HepG2 (cell line): ENCODE data around the gene SNRNP48. TPM values are rescaled to one million over a fixed set of nuclear protein-coding genes. Genes with fewer than 3 reads are reported as not detected.

Experiments
- ARNT2 ChIP-seq: sonication (generic); formaldehyde crosslinking; IDR thresholded peaks from 2 replicates; pipeline ENCODE4 v1.8.0; 2022; ENCODE audit warnings: mild to moderate bottlenecking, low read depth, missing genetic modification reagents, moderate library complexity
- CENPT ChIP-seq: sonication (generic); formaldehyde crosslinking; IDR thresholded peaks from 2 replicates; pipeline ENCODE4 v1.8.0; 2022; ENCODE audit warnings: low read depth, mild to moderate bottlenecking, moderate library complexity, missing genetic modification reagents
- CREM ChIP-seq, 2 experiments: sonication (generic) in 1 of 2; formaldehyde crosslinking in 1 of 2; IDR thresholded peaks; 2 replicates each; pipeline versions ENCODE4 v1.4.0 to v1.6.1; 2016 to 2020; ENCODE audit warnings: antibody characterized with exemption in 1 of 2, mild to moderate bottlenecking in 1 of 2, missing genetic modification reagents in 1 of 2
- ELK4 ChIP-seq: sonication (generic); formaldehyde crosslinking; IDR thresholded peaks from 2 replicates; pipeline ENCODE4 v1.9.0; 2021; ENCODE audit warnings: missing genetic modification reagents, borderline replicate concordance
- GLI4 ChIP-seq: sonication (generic); formaldehyde crosslinking; IDR thresholded peaks from 2 replicates; pipeline ENCODE4 v1.5.1; 2020; ENCODE audit warnings: missing genetic modification reagents, mild to moderate bottlenecking, moderate library complexity, borderline replicate concordance
- KDM1A ChIP-seq: IDR thresholded peaks from 2 replicates; pipeline ENCODE4 v1.6.1; 2016; ENCODE audit warnings: missing compliant biosample characterization
- MTF2 ChIP-seq: sonication (generic); formaldehyde crosslinking; IDR thresholded peaks from 2 replicates; pipeline ENCODE4 v1.5.0; 2020; ENCODE audit warnings: missing genetic modification reagents, borderline replicate concordance
- RBFOX2 ChIP-seq: fragments of 200-400 bp; formaldehyde crosslinking; IDR thresholded peaks from 2 replicates; pipeline ENCODE4 v1.6.1; 2017; ENCODE audit warnings: low read depth, mild to moderate bottlenecking, low read length
- SKIL ChIP-seq: sonication (generic); formaldehyde crosslinking; IDR thresholded peaks from 2 replicates; pipeline ENCODE4 v1.8.0; 2022; ENCODE audit warnings: missing genetic modification reagents, mild to moderate bottlenecking, moderate library complexity, borderline replicate concordance
- ZC3H13 ChIP-seq: sonication (generic); formaldehyde crosslinking; IDR thresholded peaks from 2 replicates; pipeline ENCODE4 v1.8.1; 2023; ENCODE audit warnings: mild to moderate bottlenecking, missing genetic modification reagents, moderate library complexity
- ZNF18 ChIP-seq: sonication (generic); formaldehyde crosslinking; IDR thresholded peaks from 2 replicates; pipeline ENCODE4 v1.8.0; 2022; ENCODE audit warnings: mild to moderate bottlenecking, missing genetic modification reagents; ENCODE audit not compliant: insufficient replicate concordance
- ZNF660 ChIP-seq: sonication (generic); formaldehyde crosslinking; IDR thresholded peaks from 2 replicates; pipeline ENCODE4 v1.5.1; 2020; ENCODE audit warnings: mild to moderate bottlenecking, low read depth, missing genetic modification reagents, borderline replicate concordance
- ZNF781 ChIP-seq: sonication (generic); formaldehyde crosslinking; IDR thresholded peaks from 2 replicates; pipeline ENCODE4 v1.5.1; 2020; ENCODE audit warnings: borderline replicate concordance, mild to moderate bottlenecking, missing genetic modification reagents; ENCODE audit errors: not compliant biosample characterization
- polyA plus RNA-seq, 8 experiments: library from polyadenylated mRNA; depleted of rRNA in 3 of 8; stranded (reverse) in 7 of 8; unstranded in 1 of 8; fragments of >200 nt; fragmentation: Illumina TruSeq in 4 of 8; extraction: Trizol in 4 of 8; gene quantifications; 2 replicates each; pipeline versions ENCODE4 v1.2.1 to v1.2.3, GENCODE V29; 2011 to 2016; ENCODE audit warnings: low read depth in 4 of 8, missing spikeins in 1 of 8, mixed read lengths in 1 of 8; ENCODE audit not compliant: insufficient read depth in 1 of 8
- total RNA-seq, 5 experiments: library from RNA; depleted of rRNA; stranded (reverse); fragments of >200 nt; fragmentation: Illumina TruSeq; extraction: Trizol; gene quantifications; 2 replicates each; pipeline ENCODE4 v1.2.3, GENCODE V29; 2016; ENCODE audit warnings: low read depth in 1 of 5
- TF ChIP-seq, protein P1 (sequence below): sonication (generic); formaldehyde crosslinking; IDR thresholded peaks from 2 replicates; pipeline ENCODE4 v1.4.0; 2020; ENCODE audit warnings: mild to moderate bottlenecking, missing genetic modification reagents
- TF ChIP-seq, protein P2 (sequence below): sonication (generic); formaldehyde crosslinking; IDR thresholded peaks from 2 replicates; pipeline ENCODE4 v1.8.1; 2023; ENCODE audit warnings: missing genetic modification reagents, mild to moderate bottlenecking, borderline replicate concordance
- TF ChIP-seq, protein P3 (sequence below): sonication (generic); formaldehyde crosslinking; IDR thresholded peaks from 2 replicates; pipeline ENCODE4 v1.5.1; 2020; ENCODE audit warnings: missing genetic modification reagents, mild to moderate bottlenecking, borderline replicate concordance
- TF ChIP-seq, protein P4 (sequence below): sonication (generic); formaldehyde crosslinking; IDR thresholded peaks from 2 replicates; pipeline ENCODE4 v1.4.0; 2020; ENCODE audit warnings: missing genetic modification reagents, borderline replicate concordance

SNRNP48 gene
- total and polyA plus RNA-seq, 2 of the 13 experiments (the other 11 are each of a cell fraction or from before 2014, with no cell fraction given), result 17.5 to 47.5 TPM

- TF ChIP-seq, protein P1, sequence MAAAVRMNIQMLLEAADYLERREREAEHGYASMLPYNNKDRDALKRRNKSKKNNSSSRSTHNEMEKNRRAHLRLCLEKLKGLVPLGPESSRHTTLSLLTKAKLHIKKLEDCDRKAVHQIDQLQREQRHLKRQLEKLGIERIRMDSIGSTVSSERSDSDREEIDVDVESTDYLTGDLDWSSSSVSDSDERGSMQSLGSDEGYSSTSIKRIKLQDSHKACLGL (CRISPR knock-in tag), result no peak
- TF ChIP-seq CREM (IDR thresholded peaks at IDR 0.05), result peak; percentile 76
- TF ChIP-seq CREM (CRISPR knock-in tag; IDR thresholded peaks at IDR 0.05), result no peak
- TF ChIP-seq, protein P2, sequence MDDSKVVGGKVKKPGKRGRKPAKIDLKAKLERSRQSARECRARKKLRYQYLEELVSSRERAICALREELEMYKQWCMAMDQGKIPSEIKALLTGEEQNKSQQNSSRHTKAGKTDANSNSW (CRISPR knock-in tag), result no peak
- TF ChIP-seq ARNT2 (CRISPR knock-in tag), result no peak
- TF ChIP-seq, protein P3, sequence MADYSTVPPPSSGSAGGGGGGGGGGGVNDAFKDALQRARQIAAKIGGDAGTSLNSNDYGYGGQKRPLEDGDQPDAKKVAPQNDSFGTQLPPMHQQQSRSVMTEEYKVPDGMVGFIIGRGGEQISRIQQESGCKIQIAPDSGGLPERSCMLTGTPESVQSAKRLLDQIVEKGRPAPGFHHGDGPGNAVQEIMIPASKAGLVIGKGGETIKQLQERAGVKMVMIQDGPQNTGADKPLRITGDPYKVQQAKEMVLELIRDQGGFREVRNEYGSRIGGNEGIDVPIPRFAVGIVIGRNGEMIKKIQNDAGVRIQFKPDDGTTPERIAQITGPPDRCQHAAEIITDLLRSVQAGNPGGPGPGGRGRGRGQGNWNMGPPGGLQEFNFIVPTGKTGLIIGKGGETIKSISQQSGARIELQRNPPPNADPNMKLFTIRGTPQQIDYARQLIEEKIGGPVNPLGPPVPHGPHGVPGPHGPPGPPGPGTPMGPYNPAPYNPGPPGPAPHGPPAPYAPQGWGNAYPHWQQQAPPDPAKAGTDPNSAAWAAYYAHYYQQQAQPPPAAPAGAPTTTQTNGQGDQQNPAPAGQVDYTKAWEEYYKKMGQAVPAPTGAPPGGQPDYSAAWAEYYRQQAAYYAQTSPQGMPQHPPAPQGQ (CRISPR knock-in tag), result no peak
- no peak for TF ChIP-seq GLI4 (CRISPR knock-in tag)
- no peak for TF ChIP-seq CENPT (CRISPR knock-in tag)
- TF ChIP-seq ZNF781 (CRISPR knock-in tag), result no peak
- no peak for TF ChIP-seq ELK4 (CRISPR knock-in tag)
- no peak for TF ChIP-seq ZC3H13
- no peak for TF ChIP-seq ZNF18 (CRISPR knock-in tag)
- TF ChIP-seq ZNF660 (CRISPR knock-in tag), result no peak
- TF ChIP-seq SKIL, result no peak
- TF ChIP-seq, protein P4, sequence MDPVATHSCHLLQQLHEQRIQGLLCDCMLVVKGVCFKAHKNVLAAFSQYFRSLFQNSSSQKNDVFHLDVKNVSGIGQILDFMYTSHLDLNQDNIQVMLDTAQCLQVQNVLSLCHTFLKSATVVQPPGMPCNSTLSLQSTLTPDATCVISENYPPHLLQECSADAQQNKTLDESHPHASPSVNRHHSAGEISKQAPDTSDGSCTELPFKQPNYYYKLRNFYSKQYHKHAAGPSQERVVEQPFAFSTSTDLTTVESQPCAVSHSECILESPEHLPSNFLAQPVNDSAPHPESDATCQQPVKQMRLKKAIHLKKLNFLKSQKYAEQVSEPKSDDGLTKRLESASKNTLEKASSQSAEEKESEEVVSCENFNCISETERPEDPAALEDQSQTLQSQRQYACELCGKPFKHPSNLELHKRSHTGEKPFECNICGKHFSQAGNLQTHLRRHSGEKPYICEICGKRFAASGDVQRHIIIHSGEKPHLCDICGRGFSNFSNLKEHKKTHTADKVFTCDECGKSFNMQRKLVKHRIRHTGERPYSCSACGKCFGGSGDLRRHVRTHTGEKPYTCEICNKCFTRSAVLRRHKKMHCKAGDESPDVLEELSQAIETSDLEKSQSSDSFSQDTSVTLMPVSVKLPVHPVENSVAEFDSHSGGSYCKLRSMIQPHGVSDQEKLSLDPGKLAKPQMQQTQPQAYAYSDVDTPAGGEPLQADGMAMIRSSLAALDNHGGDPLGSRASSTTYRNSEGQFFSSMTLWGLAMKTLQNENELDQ (CRISPR knock-in tag), result no peak
- TF ChIP-seq KDM1A, result no peak
- TF ChIP-seq MTF2, result no peak
- TF ChIP-seq RBFOX2, result no peak
Observed at GRCh38 chr6:7550433-7550801, 39.6 kb upstream of the SNRNP48 start (continued).
